Activated naive CD8-positive, alpha-beta T cell treated with anti-CD3 and anti-CD28 coated beads, Interleukin-2, amount 50 U/mL, for 24 hours (primary cell): ENCODE data around the gene KRTAP19-1.
A peak's percentile ranks its signal among the peaks of the same experiment; 100 is the strongest.
"Not testable (repeated sequence)": the region's sequence is repeated elsewhere in the genome, so short reads cannot be mapped to it uniquely, and the experiment has no call there.

ENCODE experiments used
- ATAC-seq: fragments of 150-1000 bp; cut with Tn5 transposase; one replicate; pipeline ENCODE4 v1.10.0; 2021
- DNase-seq: peaks from one replicate; pipeline ENCODE4 v3.0.0; 2021
- H3K27ac Mint-ChIP-seq: one replicate; pipeline ENCODE4 v1.8.0; 2021; ENCODE audit warnings: mild to moderate bottlenecking, mixed read lengths
- H3K27me3 Mint-ChIP-seq: one replicate; pipeline ENCODE4 v1.8.0; 2021; ENCODE audit warnings: mixed read lengths
- H3K36me3 Mint-ChIP-seq: one replicate; pipeline ENCODE4 v1.8.0; 2021; ENCODE audit warnings: low read depth, mixed read lengths
- H3K4me1 Mint-ChIP-seq: one replicate; pipeline ENCODE4 v1.8.0; 2021; ENCODE audit warnings: mixed read lengths
- H3K4me3 Mint-ChIP-seq: one replicate; pipeline ENCODE4 v1.8.0; 2021; ENCODE audit warnings: mild to moderate bottlenecking, moderate library complexity, mixed read lengths
- H3K9me3 Mint-ChIP-seq: one replicate; pipeline ENCODE4 v1.8.0; 2021; ENCODE audit warnings: mixed read lengths

Gene KRTAP19-1

DNA sequence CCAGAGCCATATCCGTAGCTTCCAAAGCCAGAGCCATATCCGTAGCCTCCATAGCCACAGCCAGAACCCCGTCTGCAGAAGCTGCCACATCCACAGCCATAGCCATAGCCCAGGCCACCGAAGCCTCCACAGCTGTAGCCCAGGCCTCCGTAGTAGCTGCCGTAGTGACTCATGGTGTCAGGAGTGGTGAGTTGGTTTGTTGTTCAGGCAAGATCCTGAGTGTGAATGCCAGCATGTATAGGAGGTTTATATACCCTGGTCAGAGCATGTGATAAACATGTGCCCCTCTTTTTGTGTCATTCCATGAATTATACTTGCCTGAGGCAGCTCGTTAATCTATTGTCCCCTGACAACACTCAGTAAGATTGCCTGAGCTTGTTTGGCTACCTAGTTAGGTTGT lies at the start of gene KRTAP19-1:
TSS of gene KRTAP19-1 (minus strand) at position 223 of the 400 bp plus-strand sequence. CDS start at position 173, 50 bp downstream.
- no peak within 1 kb of the TSS for H3K4me3 Mint-ChIP-seq
- H3K27me3 Mint-ChIP-seq: no peaks in the 10 kb centered on the region
- H3K27ac Mint-ChIP-seq: no peak within 1 kb of the TSS
- DNase-seq (no peak), ATAC-seq (no peak)
- H3K9me3 Mint-ChIP-seq: peaks cover 3% of the 10 kb centered on the region
- no peaks in the 10 kb centered on the region for H3K36me3 Mint-ChIP-seq
- no peaks in the 10 kb centered on the region for H3K4me1 Mint-ChIP-seq

DNA sequence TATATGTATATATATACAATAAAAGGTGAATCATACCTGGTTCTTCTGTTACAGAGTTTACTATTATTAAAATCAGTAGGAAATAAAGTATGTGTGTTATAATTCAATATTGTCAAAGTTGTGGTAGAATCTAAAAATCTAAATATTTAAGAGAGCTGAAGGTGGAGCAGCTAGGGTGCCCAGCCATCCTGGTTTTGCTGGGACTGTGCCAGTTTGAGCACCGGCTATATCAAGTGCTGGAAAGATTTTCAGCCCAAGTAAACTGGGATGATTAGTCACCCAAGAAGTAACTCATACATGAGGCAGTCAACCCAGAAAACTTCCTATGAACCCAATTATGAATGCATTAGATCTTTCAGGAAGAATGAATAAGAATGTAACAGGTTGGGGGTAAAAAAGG lies 38.7 kb upstream of the KRTAP19-1 start:
- no peak overlapping the region for H3K4me3 Mint-ChIP-seq
- H3K27ac Mint-ChIP-seq: no peak overlapping the region
- H3K36me3 Mint-ChIP-seq: no peaks in the 10 kb centered on the region
- ATAC-seq (no peak), DNase-seq (no peak)
- H3K4me1 Mint-ChIP-seq: no peaks in the 10 kb centered on the region
- H3K27me3 Mint-ChIP-seq: no peaks in the 10 kb centered on the region
- H3K9me3 Mint-ChIP-seq: peaks cover 4% of the 10 kb centered on the region

- Mint-ChIP-seq H3K9me3 (peaks cover 4% of the 10 kb centered on the region), H3K36me3 (no peaks in the 10 kb centered on the region), H3K4me1 (no peaks in the 10 kb centered on the region), H3K27ac (no peak overlapping the region), H3K4me3 (no peak overlapping the region), H3K27me3 (no peaks in the 10 kb centered on the region)
- no peak for ATAC-seq
- no peak for DNase-seq
These were observed 35.5 kb upstream of the KRTAP19-1 start for GRCh38 chr21:30515681-30516080.

GRCh38 chr21:30505621-30506205 lies 25.5 kb upstream of the KRTAP19-1 start:
- not testable (repeated sequence) for H3K4me3 Mint-ChIP-seq, H3K36me3 Mint-ChIP-seq, H3K9me3 Mint-ChIP-seq, H3K27ac Mint-ChIP-seq, ATAC-seq, H3K4me1 Mint-ChIP-seq, H3K27me3 Mint-ChIP-seq
- peak; percentile 1 for DNase-seq

DNA sequence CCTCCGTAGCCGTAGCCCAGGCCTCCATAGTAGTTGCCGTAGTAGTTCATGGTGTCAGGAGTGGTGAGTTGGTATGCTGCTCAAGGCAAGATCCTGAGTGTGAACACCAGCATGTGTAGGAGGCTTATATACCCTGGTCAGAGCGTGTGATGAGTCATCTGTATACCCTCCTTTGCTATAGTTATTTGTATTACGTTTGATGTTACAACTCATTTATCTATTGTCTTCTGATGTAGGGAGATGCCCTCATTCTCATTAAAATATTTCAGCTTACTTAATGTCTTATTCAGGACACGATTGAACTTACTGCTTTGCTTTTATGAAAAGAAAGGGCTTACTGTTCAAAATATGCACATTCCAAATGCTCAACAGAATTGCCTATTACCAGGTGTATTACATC lies 21.9 kb upstream of the KRTAP19-1 start, which contains the start of gene KRTAP19-5:
TSS of gene KRTAP19-5 (minus strand) at position 101 of the 400 bp plus-strand sequence. CDS start at position 50, 51 bp downstream.
- H3K4me3 Mint-ChIP-seq: no peak within 1 kb of the TSS
- no peaks in the 10 kb centered on the region for H3K36me3 Mint-ChIP-seq
- no peaks in the 10 kb centered on the region for H3K4me1 Mint-ChIP-seq
- DNase-seq: no peak
- no peak for ATAC-seq
- no peaks in the 10 kb centered on the region for H3K27me3 Mint-ChIP-seq
- no peaks in the 10 kb centered on the region for H3K9me3 Mint-ChIP-seq
- no peak within 1 kb of the TSS for H3K27ac Mint-ChIP-seq

DNA sequence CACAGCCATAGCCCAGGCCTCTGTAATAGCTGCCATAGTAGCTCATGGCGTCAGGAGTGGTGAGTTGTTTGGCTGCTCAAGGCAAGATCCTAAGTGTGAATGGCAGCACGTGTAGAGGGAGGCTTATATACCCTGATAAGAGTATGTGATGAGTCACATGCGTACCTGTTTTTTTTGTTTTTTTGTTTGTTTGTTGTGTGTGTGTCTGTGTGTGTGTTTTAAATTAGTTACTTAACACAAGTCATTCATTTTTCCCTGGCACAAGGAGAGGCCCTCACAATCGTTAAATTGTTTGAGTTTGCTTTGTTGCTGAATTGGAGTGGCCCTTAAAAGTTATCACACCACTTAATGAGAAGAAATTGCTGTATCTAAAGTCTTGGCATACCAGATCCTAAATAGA lies 16.9 kb upstream of the KRTAP19-1 start, which contains the start of gene KRTAP19-4:
TSS of gene KRTAP19-4 (minus strand) at position 101 of the 400 bp plus-strand sequence. CDS start at position 46, 55 bp downstream.
- no peaks in the 10 kb centered on the region for H3K36me3 Mint-ChIP-seq
- no peak within 1 kb of the TSS for H3K4me3 Mint-ChIP-seq
- H3K27me3 Mint-ChIP-seq: no peaks in the 10 kb centered on the region
- no peaks in the 10 kb centered on the region for H3K4me1 Mint-ChIP-seq
- H3K27ac Mint-ChIP-seq: no peak within 1 kb of the TSS
- ATAC-seq: no peak
- no peak for DNase-seq
- no peaks in the 10 kb centered on the region for H3K9me3 Mint-ChIP-seq

DNA sequence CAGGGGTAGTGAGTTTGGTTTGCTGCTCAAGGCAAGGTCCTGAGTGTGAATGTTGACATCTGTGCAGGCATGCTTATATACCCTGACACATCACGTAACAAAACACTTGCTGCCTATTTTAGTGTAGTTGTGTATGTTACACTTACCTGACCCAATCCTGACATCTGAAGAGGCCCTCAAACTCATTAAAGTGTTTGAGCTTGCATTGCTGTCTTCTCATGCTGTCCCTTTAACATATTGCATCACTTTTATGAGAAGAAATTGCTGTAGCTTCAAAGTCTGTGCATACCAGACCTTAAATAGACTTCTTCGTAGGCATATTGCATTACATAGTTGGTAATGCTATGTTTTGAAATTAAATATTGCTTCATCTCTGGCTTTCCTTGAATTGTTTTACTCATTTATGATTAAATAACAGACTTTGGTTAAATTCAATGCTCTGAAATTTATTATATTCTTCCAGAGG lies 11.8 kb upstream of the KRTAP19-1 start, which contains the start of gene KRTAP19-3:
TSS of gene KRTAP19-3 (minus strand) at position 51 of the 466 bp plus-strand sequence. CDS start 56 bp downstream, outside the sequence.
- Mint-ChIP-seq H3K27me3 (no peaks in the 10 kb centered on the region), H3K27ac (no peak within 1 kb of the TSS), H3K4me1 (no peaks in the 10 kb centered on the region), H3K4me3 (no peak within 1 kb of the TSS), H3K36me3 (no peaks in the 10 kb centered on the region), H3K9me3 (peaks cover 7% of the 10 kb centered on the region)
- ATAC-seq (no peak), DNase-seq (no peak)

DNA sequence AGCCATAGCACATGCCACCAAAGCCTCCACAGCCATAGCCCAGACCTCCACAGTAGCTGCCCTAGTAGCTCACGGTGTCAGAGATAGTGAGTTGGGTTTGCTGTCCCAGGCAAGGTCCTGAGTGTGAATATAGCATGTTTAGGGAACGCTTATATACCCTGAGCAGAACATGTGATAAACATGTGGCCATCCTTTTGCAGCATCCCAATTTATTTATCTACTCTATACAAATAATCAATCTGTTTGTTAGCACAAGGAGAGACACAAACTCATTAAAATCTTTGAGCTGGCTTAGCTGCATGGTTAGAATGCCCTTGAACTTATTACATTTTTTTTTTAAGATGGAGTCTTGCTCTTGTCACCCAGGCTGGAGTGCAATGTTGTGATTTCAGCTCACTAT lies 7.2 kb upstream of the KRTAP19-1 start, which contains the start of gene KRTAP19-2:
TSS of gene KRTAP19-2 (minus strand) at position 101 of the 400 bp plus-strand sequence. CDS start at position 13, 88 bp downstream.
- no peaks in the 10 kb centered on the region for H3K27me3 Mint-ChIP-seq
- H3K4me3 Mint-ChIP-seq: no peak within 1 kb of the TSS
- H3K9me3 Mint-ChIP-seq: peaks cover 23% of the 10 kb centered on the region
- no peaks in the 10 kb centered on the region for H3K36me3 Mint-ChIP-seq
- H3K4me1 Mint-ChIP-seq: no peaks in the 10 kb centered on the region
- no peak for ATAC-seq
- no peak within 1 kb of the TSS for H3K27ac Mint-ChIP-seq
- DNase-seq: no peak

GRCh38 chr21:30486180-30486579 lies 6.0 kb upstream of the KRTAP19-1 start:
- no peak overlapping the region for H3K27ac Mint-ChIP-seq
- no peaks in the 10 kb centered on the region for H3K27me3 Mint-ChIP-seq

DNA sequence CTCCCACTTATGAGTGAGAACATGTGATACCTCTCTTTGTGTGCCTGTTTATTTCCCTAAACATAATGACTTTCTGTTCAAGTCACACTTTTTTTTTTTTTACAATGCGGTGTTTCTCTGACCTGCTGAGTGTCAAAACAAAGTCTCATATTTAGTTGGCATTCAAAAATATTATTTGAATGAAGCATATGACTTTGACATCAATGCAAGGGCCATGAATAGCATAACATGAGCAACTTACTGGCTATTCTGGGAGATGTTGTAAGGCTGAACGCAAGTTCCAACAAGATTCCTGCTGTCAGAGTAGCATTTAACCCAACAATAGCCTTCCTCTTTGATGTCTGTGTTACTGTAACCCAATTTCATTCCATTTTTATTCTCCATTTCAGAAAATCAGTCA lies 2.0 kb upstream of the KRTAP19-1 start:
- peaks cover 18% of the 10 kb centered on the region for H3K9me3 Mint-ChIP-seq
- H3K4me3 Mint-ChIP-seq: no peak overlapping the region
- ATAC-seq (no peak), DNase-seq (no peak)
- H3K36me3 Mint-ChIP-seq: no peaks in the 10 kb centered on the region
- H3K27ac Mint-ChIP-seq: no peak overlapping the region
- H3K27me3 Mint-ChIP-seq: no peaks in the 10 kb centered on the region
- H3K4me1 Mint-ChIP-seq: no peaks in the 10 kb centered on the region

More at GRCh38 chr21:30486180-30486579, 6.0 kb upstream of the KRTAP19-1 start:
- Mint-ChIP-seq H3K9me3 (peaks cover 23% of the 10 kb centered on the region), H3K4me1 (no peaks in the 10 kb centered on the region), H3K36me3 (no peaks in the 10 kb centered on the region), H3K4me3 (no peak overlapping the region)
- DNase-seq (no peak), ATAC-seq (no peak)

- no peak for DNase-seq
- no peak for ATAC-seq
- no peak overlapping the region for H3K27ac Mint-ChIP-seq
- H3K4me1 Mint-ChIP-seq: no peaks in the 10 kb centered on the region
- H3K36me3 Mint-ChIP-seq: no peaks in the 10 kb centered on the region
- no peak overlapping the region for H3K4me3 Mint-ChIP-seq
- H3K9me3 Mint-ChIP-seq: no peaks in the 10 kb centered on the region
- no peaks in the 10 kb centered on the region for H3K27me3 Mint-ChIP-seq
These were observed 908 bp downstream of the KRTAP19-1 start for GRCh38 chr21:30479259-30479658.

DNA sequence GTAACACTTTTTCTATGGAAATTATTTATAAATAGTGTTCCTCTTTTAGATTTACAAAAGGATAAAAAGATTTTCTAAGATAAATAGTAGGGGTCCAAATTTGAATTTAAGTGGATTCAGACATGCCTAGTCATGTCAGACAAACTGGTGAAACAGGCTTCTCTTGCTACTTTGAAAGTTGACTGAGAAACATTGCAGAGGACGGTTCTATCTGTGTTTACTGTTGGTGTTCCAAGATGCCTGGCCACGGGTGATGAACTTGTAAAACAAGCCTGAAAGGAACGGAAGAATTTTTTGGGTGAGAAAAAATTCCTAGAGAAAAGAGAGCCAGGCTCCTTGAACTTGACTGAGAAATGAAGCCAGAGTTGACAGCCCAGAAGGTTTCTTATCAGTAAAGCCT lies 2.2 kb downstream of the KRTAP19-1 start:
- DNase-seq (no peak), ATAC-seq (no peak)
- Mint-ChIP-seq H3K27me3 (no peaks in the 10 kb centered on the region), H3K9me3 (no peaks in the 10 kb centered on the region), H3K4me3 (no peak overlapping the region), H3K36me3 (no peaks in the 10 kb centered on the region), H3K27ac (no peak overlapping the region), H3K4me1 (no peaks in the 10 kb centered on the region)

DNA sequence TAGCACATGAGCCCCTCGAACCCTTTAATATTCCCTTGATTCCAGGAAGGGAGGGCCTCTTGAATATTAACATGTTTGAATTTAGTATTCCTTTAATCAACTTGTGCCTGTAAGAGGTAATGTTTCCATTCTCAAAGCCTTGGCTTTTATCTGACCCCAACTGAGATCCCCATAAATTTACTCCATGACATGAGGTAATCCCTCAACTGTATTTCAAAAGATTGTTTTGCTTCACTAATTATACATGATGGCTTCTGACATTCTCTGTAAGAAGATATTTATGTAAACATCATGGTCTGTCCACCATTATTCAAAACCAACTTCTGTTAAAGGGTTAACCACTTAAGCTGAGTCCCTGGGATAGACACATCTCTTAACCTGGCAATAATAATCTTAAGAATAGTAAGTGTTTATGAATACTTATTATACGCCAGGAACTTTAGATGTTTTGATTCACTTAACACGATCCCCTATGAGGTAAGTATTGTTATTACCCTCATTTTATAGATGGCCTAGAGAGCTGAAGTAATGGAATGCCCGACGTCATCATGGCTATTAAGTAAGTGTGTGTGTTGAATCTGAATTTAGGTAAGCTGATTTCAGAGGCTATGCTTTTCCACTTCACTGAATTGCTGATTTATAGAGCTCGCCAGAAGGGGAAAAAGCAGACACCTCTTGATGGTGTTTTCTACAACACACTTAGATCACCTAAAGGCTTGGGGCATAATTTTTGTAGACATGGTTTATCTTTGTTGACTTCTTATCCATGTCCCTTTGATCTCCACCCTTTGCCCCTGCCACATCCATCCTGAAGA lies 11.1 kb downstream of the KRTAP19-1 start:
- no peak overlapping the region for H3K4me3 Mint-ChIP-seq
- no peaks in the 10 kb centered on the region for H3K36me3 Mint-ChIP-seq
- ATAC-seq: no peak
- no peak overlapping the region for H3K27ac Mint-ChIP-seq
- DNase-seq: no peak
- no peaks in the 10 kb centered on the region for H3K4me1 Mint-ChIP-seq
- peaks cover 5% of the 10 kb centered on the region for H3K27me3 Mint-ChIP-seq
- H3K9me3 Mint-ChIP-seq: peaks cover 3% of the 10 kb centered on the region

DNA sequence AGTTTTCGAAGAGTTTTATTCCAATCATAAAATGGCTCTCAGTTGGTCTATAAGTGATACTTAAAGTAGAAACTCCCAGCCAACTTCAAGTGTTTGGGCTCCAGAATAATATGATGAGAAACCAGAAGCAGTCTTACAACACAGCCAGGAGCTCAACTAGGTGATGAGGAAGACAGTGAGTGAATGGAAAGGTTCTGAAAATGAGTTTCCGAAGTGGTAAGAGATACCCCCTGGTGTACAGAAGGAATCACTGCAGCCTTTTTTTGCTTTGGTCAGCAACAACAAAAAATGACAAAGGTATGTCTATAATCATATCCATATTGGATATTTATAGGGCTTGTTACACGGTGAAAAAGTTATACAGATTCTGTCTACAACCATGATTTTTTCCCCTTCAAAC lies 16.5 kb downstream of the KRTAP19-1 start:
- H3K36me3 Mint-ChIP-seq: no peaks in the 10 kb centered on the region
- ATAC-seq (no peak), DNase-seq (no peak)
- peaks cover 9% of the 10 kb centered on the region for H3K27me3 Mint-ChIP-seq
- H3K4me3 Mint-ChIP-seq: no peak overlapping the region
- H3K4me1 Mint-ChIP-seq: no peaks in the 10 kb centered on the region
- H3K9me3 Mint-ChIP-seq: peaks cover 5% of the 10 kb centered on the region
- H3K27ac Mint-ChIP-seq: no peak overlapping the region

DNA sequence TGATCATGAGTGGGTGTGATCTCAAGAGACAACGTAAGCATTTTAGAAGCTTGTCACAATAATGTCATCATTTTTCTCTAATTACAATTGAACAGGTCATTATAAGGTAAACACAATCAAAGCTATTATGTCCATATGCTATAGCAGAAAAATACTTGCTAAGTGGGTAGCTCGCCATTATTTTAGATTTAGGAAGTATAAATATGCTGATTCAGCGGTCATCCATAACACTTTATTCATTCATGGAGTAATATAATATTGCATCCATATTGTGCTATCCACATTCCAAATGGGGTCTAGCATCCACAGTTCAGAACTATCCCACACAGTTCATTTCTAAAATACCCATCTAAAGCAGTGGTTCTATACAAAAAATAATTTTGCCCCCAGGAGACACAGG lies 31.7 kb downstream of the KRTAP19-1 start:
- H3K4me3 Mint-ChIP-seq: no peak overlapping the region
- H3K27ac Mint-ChIP-seq: no peak overlapping the region
- ATAC-seq (no peak), DNase-seq (no peak)
- no peaks in the 10 kb centered on the region for H3K36me3 Mint-ChIP-seq
- H3K9me3 Mint-ChIP-seq: no peaks in the 10 kb centered on the region
- no peaks in the 10 kb centered on the region for H3K4me1 Mint-ChIP-seq
- H3K27me3 Mint-ChIP-seq: peaks cover 4% of the 10 kb centered on the region
